Smooth muscle cell (in vitro differentiated cells): ENCODE data around the gene NRXN3. TPM values are rescaled to one million over a fixed set of nuclear protein-coding genes. Genes with fewer than 3 reads are reported as not detected.

Experiments used
- DNase-seq: peaks from one replicate; lab custom pipeline; 2025; ENCODE audit not compliant: unreplicated experiment; lab: John Stamatoyannopoulos, UW
- H2AFZ ChIP-seq: fragments of 200-600 bp; sonication (generic); 2 replicates; pipeline ENCODE4 v1.6.0; 2016; ENCODE audit warnings: antibody characterized with exemption, low read depth, mild to moderate bottlenecking
- H3F3A ChIP-seq: fragments of 200-600 bp; sonication (generic); 2 replicates; pipeline ENCODE4 v1.6.0; 2017; ENCODE audit warnings: antibody characterized with exemption, low read depth
- H3K27ac ChIP-seq: fragments of 200-600 bp; sonication (generic); 2 replicates; pipeline ENCODE4 v1.5.1; 2016; ENCODE audit warnings: low read depth, mild to moderate bottlenecking
- H3K27me3 ChIP-seq: fragments of 200-600 bp; sonication (generic); 2 replicates; pipeline ENCODE4 v1.6.1; 2016; ENCODE audit warnings: low read depth, mild to moderate bottlenecking
- H3K36me3 ChIP-seq: fragments of 200-600 bp; sonication (generic); 2 replicates; pipeline ENCODE4 v1.5.1; 2016; ENCODE audit warnings: low read depth
- H3K4me1 ChIP-seq: fragments of 200-600 bp; sonication (generic); 2 replicates; pipeline ENCODE4 v1.5.1; 2016; ENCODE audit warnings: low read depth
- H3K4me2 ChIP-seq: fragments of 200-600 bp; sonication (generic); 2 replicates; pipeline ENCODE4 v1.6.0; 2016; ENCODE audit warnings: mild to moderate bottlenecking
- H3K4me3 ChIP-seq: fragments of 200-600 bp; sonication (generic); 2 replicates; pipeline ENCODE4 v1.5.1; 2016; ENCODE audit warnings: mild to moderate bottlenecking
- H3K79me2 ChIP-seq: fragments of 200-600 bp; sonication (generic); 2 replicates; pipeline ENCODE4 v1.6.0; 2016; ENCODE audit warnings: low read depth, mild to moderate bottlenecking
- H3K9ac ChIP-seq: fragments of 200-600 bp; sonication (generic); 2 replicates; pipeline ENCODE4 v1.6.0; 2016; ENCODE audit warnings: low read depth
- H3K9me3 ChIP-seq: fragments of 200-600 bp; sonication (generic); replicated peaks from 2 replicates; pipeline ENCODE4 v1.5.1; 2016; ENCODE audit warnings: low read depth
- H4K20me1 ChIP-seq: fragments of 200-600 bp; sonication (generic); 2 replicates; pipeline ENCODE4 v1.6.0; 2016; ENCODE audit warnings: low read depth
- CTCF ChIP-seq: fragments of 200-600 bp; sonication (generic); IDR thresholded peaks from 2 replicates; pipeline ENCODE4 v1.5.1; 2017; ENCODE audit warnings: borderline replicate concordance, mild to moderate bottlenecking, antibody characterized with exemption; ENCODE audit not compliant: insufficient read depth, poor library complexity, severe bottlenecking
- WGBS: methylation state at CpG from one replicate; pipeline ENCODE4 v1.1.7; 2016; ENCODE audit warnings: low lambda C conversion rate; 5-methylcytosine and 5-hydroxymethylcytosine counted together
- polyA plus RNA-seq: library from polyadenylated mRNA; unstranded; fragments of >200 nt; fragmentation: Nextera tagmentation; extraction: Ambion mirVana; gene quantifications from 2 replicates; pipeline ENCODE4 v1.2.1, GENCODE V29; 2016
- total RNA-seq: library from RNA; depleted of rRNA; stranded (reverse); fragments of >200 nt; gene quantifications from 2 replicates; pipeline ENCODE4 v1.2.3, GENCODE V29; 2014

NRXN3 gene
- total and polyA plus RNA-seq, 2 experiments from 2014 or later: 1.2 to 7.0 TPM

DNA sequence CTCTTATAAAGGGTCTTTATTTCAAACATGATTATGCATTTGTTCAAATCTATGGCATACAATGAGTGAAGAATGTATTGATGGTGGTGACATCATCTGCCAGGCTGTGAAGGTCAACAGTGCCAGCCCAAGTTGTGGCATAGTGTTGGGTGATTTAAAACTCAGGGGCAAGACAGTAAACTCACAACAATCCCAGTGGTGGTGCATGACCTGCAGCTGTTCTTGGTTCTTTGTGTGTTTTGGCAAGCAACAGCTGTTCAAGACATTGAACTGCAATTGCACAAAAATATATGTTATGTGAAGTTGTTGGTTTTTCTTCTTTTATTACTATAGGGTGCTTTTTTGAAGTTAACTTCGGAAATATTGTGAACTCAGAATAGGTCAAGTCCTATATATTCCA lies 851.6 kb downstream of the NRXN3 start:
- no peaks in the 10 kb centered on the region for H3K36me3 ChIP-seq
- no peak for DNase-seq
- no peak overlapping the region for H3K27ac ChIP-seq
- no peak overlapping the region for H2AFZ ChIP-seq
- H4K20me1 ChIP-seq: no peaks in the 10 kb centered on the region
- no peak overlapping the region for H3K4me3 ChIP-seq
- TF ChIP-seq CTCF: no peak
- H3K9me3 ChIP-seq: no peaks in the 10 kb centered on the region
- 82% methylated on average over 1 of the region's 1 CpG for WGBS
- no peaks in the 10 kb centered on the region for H3K27me3 ChIP-seq
- no peaks in the 10 kb centered on the region for H3F3A ChIP-seq
- H3K4me2 ChIP-seq: no peak overlapping the region
- H3K4me1 ChIP-seq: no peaks in the 10 kb centered on the region
- no peak overlapping the region for H3K9ac ChIP-seq
- H3K79me2 ChIP-seq: no peaks in the 10 kb centered on the region

DNA sequence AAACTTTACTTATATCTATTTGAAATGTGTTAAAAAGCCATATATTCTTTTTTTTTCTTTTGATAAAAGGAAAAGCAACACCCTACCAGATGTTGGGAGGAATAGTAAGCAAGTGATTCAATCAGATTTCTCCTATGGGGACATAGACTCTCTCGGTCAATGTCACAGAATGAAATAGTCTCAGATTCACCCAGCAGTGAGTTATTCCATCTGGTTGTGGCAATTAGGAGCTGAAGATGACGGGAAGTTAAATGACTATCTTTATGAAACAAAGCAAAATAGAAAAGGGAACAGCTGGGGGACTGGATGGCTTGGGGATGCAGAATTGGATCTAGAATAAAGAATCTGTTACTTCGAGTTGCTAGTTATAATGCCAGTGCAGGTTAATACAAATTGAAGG lies 857.0 kb downstream of the NRXN3 start:
- Histone ChIP-seq H3K36me3 (no peaks in the 10 kb centered on the region), H3K4me1 (no peaks in the 10 kb centered on the region), H3K79me2 (no peaks in the 10 kb centered on the region), H3K4me3 (no peak overlapping the region), H3K9ac (no peak overlapping the region), H3K27me3 (peaks cover 5% of the 10 kb centered on the region), H3K9me3 (no peaks in the 10 kb centered on the region), H4K20me1 (no peaks in the 10 kb centered on the region), H3K4me2 (no peak overlapping the region), H3F3A (no peaks in the 10 kb centered on the region), H3K27ac (no peak overlapping the region), H2AFZ (no peak overlapping the region)
- TF ChIP-seq CTCF: no peak
- DNase-seq: no peak
- 91% methylated on average over 3 of the region's 3 CpGs for whole genome bisulfite sequencing

- Histone ChIP-seq H3F3A (no peaks in the 10 kb centered on the region), H3K27ac (no peak overlapping the region), H4K20me1 (no peaks in the 10 kb centered on the region), H3K27me3 (peaks cover 6% of the 10 kb centered on the region), H3K4me2 (no peak overlapping the region), H3K36me3 (no peaks in the 10 kb centered on the region), H3K9ac (no peak overlapping the region), H3K4me1 (no peaks in the 10 kb centered on the region), H2AFZ (no peak overlapping the region), H3K9me3 (no peaks in the 10 kb centered on the region), H3K79me2 (no peaks in the 10 kb centered on the region), H3K4me3 (no peak overlapping the region)
- no peak for DNase-seq
- whole genome bisulfite sequencing: 62% methylated on average over 3 of the region's 3 CpGs
- no peak for TF ChIP-seq CTCF
These were observed 858.1 kb downstream of the NRXN3 start for GRCh38 chr14:79028281-79028680.

- WGBS: 82% methylated on average over 4 of the region's 4 CpGs
- Histone ChIP-seq H3K4me1 (no peaks in the 10 kb centered on the region), H3K4me3 (no peak overlapping the region), H4K20me1 (no peaks in the 10 kb centered on the region), H3F3A (no peaks in the 10 kb centered on the region), H3K9me3 (no peaks in the 10 kb centered on the region), H2AFZ (no peak overlapping the region), H3K9ac (no peak overlapping the region), H3K4me2 (no peak overlapping the region), H3K27ac (no peak overlapping the region), H3K27me3 (peaks cover 6% of the 10 kb centered on the region), H3K79me2 (no peaks in the 10 kb centered on the region), H3K36me3 (no peaks in the 10 kb centered on the region)
- DNase-seq: no peak
- no peak for TF ChIP-seq CTCF
These were observed 866.3 kb downstream of the NRXN3 start for GRCh38 chr14:79036441-79036840.
